WI38 (cell line): ENCODE results near the gene CYP4A22.
"Not testable (repeated sequence)": the region's sequence is repeated elsewhere in the genome, so short reads cannot be mapped to it uniquely, and the experiment has no call there.

Source experiments
- H3K4me3 ChIP-seq: 2 replicates; pipeline ENCODE4 v1.5.1; 2011; ENCODE audit warnings: low read depth, mild to moderate bottlenecking, control low read depth, low read length
- TF ChIP-seq, protein P1 (sequence below): IDR thresholded peaks from 2 replicates; pipeline ENCODE4 v1.5.1; 2012; ENCODE audit warnings: low read depth, mild to moderate bottlenecking, control low read depth, low read length

CYP4A22 gene, protein sequence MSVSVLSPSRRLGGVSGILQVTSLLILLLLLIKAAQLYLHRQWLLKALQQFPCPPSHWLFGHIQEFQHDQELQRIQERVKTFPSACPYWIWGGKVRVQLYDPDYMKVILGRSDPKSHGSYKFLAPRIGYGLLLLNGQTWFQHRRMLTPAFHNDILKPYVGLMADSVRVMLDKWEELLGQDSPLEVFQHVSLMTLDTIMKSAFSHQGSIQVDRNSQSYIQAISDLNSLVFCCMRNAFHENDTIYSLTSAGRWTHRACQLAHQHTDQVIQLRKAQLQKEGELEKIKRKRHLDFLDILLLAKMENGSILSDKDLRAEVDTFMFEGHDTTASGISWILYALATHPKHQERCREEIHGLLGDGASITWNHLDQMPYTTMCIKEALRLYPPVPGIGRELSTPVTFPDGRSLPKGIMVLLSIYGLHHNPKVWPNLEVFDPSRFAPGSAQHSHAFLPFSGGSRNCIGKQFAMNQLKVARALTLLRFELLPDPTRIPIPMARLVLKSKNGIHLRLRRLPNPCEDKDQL

DNA sequence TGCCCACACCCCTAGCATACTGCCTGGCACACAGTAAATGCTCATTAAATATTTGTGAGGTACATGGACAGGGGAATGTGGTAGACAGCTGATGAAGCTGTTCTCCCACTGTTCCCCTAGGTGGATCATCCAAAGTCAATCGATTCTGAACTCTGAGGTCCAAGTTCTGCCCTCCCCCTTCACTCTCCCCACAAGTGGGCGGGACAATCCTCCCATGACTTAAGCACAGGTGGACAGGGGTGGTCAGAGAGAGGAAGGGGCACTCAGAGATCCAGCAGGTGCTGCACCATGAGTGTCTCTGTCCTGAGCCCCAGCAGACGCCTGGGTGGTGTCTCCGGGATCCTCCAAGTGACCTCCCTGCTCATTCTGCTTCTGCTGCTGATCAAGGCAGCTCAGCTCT is at the start of gene CYP4A22:
Gene CYP4A22, plus strand, starts transcription at position 244 of the 400 bp plus-strand sequence. Its CDS starts 45 bp downstream, at position 289.
- H3K4me3 ChIP-seq: no peak within 1 kb of the TSS
- TF ChIP-seq, protein P1, sequence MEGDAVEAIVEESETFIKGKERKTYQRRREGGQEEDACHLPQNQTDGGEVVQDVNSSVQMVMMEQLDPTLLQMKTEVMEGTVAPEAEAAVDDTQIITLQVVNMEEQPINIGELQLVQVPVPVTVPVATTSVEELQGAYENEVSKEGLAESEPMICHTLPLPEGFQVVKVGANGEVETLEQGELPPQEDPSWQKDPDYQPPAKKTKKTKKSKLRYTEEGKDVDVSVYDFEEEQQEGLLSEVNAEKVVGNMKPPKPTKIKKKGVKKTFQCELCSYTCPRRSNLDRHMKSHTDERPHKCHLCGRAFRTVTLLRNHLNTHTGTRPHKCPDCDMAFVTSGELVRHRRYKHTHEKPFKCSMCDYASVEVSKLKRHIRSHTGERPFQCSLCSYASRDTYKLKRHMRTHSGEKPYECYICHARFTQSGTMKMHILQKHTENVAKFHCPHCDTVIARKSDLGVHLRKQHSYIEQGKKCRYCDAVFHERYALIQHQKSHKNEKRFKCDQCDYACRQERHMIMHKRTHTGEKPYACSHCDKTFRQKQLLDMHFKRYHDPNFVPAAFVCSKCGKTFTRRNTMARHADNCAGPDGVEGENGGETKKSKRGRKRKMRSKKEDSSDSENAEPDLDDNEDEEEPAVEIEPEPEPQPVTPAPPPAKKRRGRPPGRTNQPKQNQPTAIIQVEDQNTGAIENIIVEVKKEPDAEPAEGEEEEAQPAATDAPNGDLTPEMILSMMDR: no peak

GRCh38 chr1:47089356-47089755 is 47.9 kb upstream of the CYP4A22 start:
- not testable (repeated sequence) for H3K4me3 ChIP-seq

DNA sequence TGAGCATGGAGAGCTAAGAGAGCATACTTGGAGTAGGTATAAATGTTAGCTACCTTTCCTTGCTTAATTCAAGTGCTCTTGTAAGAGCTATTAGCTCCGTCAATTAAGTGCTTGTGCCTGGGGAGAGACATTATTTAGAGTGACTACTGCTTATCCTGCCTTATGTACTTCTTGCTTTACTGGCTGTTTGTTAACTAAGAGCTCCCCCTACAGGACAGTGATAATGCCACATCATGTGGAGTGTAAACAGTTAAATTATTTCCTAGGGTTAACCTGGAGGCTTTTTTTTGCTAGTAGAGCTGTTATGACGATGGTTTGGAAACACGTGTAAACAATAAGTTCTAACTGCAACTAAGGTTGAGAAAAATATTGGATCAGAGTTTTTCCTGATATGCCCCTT is 45.8 kb upstream of the CYP4A22 start:
- H3K4me3 ChIP-seq: not testable (repeated sequence)

GRCh38 chr1:47104816-47105215 is 32.4 kb upstream of the CYP4A22 start:
- H3K4me3 ChIP-seq: no peak overlapping the region
- TF ChIP-seq, protein P1: no peak

- H3K4me3 ChIP-seq: no peak overlapping the region
- TF ChIP-seq, protein P1: no peak
Observed at GRCh38 chr1:47106792-47107191, 30.4 kb upstream of the CYP4A22 start.

DNA sequence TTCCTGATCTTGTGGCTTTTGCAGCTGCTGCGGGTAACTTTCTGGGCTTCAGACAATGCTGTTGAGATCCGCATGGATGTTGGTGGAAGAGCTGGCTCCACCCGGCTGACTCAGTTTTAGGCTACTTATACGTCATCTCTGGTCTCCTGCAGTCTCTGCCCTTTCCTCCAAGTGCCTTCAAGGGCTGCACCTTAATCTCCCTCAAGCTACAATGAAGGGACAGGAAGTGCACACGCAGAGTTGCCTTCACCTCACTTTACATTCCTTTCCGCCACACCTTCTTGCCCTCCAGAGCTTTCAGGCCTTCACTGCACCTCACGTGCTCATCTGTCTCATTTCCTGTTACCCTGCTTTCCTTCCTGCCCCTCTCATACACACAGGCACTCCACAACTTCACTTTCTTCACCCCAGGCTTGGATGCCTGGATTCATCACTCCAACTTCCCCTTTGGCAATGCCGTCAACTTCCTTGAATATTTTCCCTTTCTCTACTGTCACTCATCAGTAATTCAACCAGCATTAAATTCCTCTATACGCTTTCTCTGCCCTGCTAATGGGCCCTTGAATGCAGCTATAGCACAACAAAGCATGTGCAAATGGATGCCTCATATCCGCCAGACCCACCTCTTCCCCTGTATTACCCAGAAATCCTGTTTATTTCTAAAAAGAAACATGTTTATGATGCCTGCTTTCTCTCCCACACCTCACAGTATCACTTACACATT is 29.2 kb upstream of the CYP4A22 start:
- not testable (repeated sequence) for H3K4me3 ChIP-seq

GRCh38 chr1:47109482-47109881 is 27.8 kb upstream of the CYP4A22 start:
- not testable (repeated sequence) for H3K4me3 ChIP-seq

- no peak overlapping the region for H3K4me3 ChIP-seq
- TF ChIP-seq, protein P1: no peak
Observed at GRCh38 chr1:47113178-47113577, 24.1 kb upstream of the CYP4A22 start.

DNA sequence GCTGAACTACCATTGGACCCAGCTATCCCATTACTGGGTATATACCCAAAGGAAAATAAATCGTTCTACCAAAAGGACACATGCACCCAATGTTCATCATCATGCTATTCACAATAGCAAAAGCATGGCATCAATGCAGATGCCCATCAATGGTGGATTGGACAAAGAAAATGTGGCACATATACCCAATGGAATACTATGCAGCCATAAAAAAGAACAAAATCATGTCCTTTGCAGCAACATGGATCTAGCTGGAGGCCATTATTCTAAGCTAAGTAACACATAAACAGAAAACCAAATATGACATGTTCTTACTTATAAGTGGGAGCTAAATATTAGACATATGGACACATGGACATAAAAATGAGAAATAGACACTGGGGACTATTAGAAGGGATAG is 16.2 kb upstream of the CYP4A22 start:
- not testable (repeated sequence) for H3K4me3 ChIP-seq

DNA sequence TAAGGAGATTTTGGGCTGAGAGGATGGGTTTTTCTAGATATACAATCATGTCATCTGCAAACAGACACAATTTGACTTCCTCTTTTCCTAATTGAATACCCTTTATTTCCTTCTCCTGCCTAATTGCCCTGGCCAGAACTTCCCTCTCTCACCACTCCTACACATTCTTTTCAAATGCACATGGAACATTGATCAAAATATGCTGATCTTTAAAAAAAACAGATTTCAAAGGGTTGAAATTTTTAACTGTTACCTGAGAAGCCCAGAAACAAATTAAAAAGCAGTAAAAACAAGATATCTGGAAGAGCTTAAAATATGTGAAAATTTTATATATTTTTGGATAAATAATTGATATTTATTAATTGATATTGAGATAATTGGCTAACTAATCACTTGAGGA is 12.4 kb upstream of the CYP4A22 start:
- H3K4me3 ChIP-seq: not testable (repeated sequence)

- H3K4me3 ChIP-seq: not testable (repeated sequence)
Observed at GRCh38 chr1:47126997-47127396, 10.2 kb upstream of the CYP4A22 start.
